GM21381 (cell line): ENCODE results near the gene CCSER2.
"Not testable (repeated sequence)": the region's sequence is repeated elsewhere in the genome, so short reads cannot be mapped to it uniquely, and the experiment has no call there.

Experiments
- ATAC-seq: cut with Tn5 transposase; IDR thresholded peaks from one replicate; pipeline ENCODE4 v1.9.1; 2021; ENCODE audit warnings: mild to moderate bottlenecking, moderate library complexity; ENCODE audit not compliant: unreplicated experiment

CCSER2 gene

DNA sequence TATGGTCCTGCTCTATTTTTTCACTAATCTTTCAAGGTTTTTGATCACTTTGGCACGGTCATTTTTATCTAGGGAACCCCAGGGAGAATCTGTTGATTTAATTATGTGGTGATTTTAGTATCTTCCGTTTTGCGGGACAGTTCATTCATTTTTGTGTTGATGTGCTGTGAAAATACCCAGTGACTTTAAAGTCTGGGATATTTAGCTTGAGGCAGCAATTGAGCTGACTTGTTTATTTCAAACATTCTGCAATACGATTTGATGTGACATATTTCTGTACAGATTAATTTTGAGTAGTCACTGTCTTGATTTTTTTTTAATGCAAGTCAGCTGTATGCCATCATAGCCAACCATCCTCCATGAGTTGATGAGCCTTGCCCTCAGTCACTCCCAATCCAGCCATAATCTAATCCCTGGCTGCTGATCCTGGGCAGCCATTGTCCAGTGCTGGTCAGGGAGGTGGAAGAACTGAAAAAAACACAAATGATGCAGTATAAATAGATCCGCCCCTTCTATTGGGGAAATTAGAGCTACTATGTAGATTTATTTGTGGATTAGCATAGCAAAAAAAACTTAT lies 183.4 kb downstream of the CCSER2 start:
- no peak for ATAC-seq

DNA sequence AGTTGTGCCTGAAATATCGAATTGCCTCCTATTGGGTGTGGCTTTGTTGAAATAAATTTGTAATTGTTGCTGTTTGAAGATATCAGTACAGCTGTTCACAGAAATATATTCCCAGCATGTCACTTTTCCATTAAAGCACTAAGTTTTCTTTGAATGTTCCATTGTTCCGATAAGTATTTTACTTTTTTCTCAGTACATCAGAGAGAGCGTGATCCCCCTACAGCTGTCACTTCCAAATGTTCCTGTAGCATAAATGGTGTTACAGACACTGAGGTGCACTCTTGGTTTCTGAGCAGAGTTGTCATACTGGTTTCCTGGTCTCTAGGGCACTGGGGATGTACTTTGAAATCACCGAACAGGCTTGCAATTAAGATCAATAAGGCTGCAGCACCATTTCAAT lies 189.2 kb downstream of the CCSER2 start:
- no peak for ATAC-seq

DNA sequence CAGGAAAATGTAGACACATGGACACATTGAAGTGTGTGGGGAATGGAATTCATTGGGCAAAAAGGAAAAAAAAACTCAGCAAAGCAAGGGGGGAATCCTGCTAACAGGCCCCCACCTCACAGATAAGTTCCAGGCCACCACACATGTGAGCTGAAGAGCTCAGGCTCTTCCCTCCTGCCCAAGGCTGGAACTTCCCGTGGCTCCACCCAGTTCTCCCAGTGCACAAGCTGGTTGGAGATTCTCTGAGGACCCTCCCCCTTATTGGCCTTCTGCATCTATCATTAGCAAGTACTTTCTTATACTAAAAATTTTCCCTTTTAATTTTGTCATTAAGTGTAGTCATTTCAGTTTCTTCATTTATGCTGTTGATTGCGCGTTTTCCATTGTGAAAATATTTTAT lies 190.8 kb downstream of the CCSER2 start:
- ATAC-seq, result no peak

DNA sequence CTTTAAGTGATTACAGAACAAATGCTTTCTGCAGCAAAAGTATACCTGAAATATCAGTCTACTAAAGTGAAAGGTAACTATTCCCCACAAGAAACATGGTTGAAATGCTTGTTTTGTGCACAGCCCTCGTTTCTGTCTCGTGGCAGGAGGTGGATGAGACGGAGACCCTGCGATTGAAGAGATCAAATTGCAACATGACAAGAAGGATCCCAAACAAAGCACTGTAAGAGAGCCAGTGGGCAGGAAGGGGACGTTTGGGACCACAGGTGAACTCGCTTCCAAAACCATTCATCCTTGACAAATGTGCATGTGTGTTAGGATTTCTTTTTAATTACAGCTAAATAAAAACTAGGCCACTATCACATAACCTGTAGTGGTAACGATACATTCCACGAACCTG lies 192.6 kb downstream of the CCSER2 start:
- ATAC-seq, result no peak

DNA sequence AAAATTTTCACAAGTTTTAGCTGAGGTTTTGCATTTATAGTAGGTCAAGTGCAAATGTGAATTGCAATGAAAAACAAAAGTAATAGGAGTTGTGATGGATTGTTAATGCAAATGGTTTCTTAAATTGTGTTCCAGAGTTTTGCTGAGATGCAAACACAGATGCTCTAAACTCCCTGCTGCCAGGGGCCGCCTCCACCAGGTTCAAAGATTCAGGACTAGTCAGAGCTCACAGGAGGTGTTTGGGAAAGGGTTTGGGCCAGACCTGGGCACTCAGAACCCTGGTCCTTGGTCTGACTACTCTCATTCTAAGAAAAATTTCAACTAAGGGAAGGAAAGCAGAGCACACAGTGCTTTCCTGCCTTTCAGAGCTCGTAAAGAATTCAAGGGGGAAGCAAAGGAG lies 193.1 kb downstream of the CCSER2 start:
- no peak for ATAC-seq

DNA sequence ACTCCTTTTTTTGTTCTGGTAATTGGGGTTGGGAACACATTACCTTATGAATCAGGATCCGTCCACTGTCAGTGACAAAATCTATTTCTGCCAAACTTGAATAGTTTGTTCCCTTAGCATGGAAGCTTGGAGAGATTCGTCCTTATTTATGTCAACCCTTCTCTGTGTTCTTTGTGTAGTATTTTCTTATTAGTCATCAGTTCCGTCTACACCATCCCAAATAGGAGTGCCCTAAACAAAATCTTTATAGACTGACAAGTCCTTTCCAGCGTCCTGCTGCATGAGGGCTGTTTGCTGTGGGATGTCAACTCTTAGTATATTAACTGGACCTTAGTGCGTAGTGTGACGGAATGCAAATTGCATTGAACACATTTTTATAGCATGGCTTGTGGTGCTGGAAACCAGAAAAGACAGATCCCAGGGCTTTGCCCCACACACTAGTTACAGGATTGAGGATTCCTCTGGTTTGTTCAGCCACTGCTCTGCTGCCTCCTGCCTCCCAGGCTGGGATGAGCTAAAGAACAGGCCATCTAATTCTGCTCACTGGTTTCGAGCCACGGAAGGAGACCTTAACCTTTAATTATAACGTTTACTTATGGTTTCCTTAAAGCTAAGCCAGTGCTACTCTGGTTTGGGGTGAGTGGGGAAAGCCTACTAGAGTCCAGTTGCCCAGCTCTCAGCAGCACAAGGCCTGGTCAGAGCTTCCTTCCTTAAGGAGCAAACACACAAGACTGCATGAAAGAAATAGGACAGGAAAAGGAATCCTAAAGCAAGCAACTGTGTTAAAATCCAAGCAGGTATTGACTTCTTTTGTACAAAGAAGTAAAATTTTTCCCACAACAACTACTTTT lies 194.4 kb downstream of the CCSER2 start:
- no peak for ATAC-seq

DNA sequence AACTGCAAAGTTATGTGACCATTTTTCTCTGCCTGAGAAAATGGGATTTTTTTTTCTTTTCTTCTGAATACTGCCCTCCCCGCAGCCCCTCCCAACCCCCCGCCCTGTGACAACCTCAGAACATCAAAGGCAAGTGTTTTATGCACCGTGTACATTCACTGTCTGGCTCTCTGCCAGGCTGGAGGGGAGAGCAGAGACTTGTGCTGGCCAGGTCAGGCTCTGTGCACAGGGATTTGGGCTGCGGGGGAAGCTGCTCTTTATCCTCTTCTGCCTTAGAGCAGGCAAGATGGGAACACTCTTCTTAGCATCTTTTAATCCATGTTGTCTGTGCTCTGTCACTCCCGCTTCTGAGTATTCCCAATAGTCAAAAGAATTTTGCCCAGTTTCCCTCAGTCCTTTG lies 195.1 kb downstream of the CCSER2 start:
- no peak for ATAC-seq

DNA sequence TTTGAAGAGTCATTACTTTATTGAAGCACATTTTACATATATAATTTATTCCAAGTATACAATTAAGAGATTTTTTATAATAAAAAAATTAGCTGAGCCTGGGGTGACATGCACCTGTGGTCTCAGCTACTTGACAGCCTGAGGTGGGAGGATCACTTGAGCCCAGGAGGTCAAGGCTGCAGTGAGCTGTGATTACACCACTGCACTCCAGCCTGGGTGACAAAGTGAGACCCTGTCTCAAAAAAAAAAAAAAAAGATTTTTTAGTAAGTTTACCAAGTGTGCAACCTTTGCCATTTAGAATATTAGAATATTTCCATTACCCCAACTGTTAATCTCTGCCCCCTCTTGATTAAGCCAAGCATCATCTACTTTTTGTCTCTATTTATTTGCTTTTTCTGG lies 196.0 kb downstream of the CCSER2 start:
- ATAC-seq, result no peak

DNA sequence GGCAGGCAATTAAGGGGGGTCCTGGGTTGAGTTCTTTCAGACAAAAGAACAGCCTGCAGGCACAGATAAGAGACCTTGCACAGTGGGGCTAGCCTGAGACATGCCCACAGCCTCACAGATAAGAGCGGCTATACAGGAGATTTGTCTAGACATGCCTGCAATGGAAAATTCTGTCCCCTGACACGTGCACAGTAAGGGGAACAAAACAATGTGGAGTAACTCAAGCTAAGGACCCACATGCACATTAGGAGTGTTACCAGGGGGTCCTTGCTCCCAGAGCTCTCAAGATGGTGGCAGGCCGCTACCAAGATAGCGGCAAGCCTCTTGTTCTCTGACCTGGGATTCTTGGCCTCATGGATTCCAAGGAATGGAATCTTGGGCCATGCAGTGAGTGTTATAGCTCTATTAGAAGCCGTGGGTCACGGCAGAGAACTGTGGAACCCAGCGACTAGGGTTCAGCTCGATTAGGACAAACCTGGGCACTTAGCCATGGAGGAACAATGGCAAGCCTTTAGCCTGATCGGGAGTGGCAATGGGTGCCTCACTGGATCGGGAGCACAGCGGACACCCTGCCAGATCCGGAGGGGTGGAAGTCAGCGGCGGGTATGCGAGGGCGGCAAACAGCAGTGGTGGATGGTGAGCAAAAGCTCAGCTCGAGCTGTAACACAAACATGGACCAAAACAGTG lies 196.9 kb downstream of the CCSER2 start:
- no peak for ATAC-seq

DNA sequence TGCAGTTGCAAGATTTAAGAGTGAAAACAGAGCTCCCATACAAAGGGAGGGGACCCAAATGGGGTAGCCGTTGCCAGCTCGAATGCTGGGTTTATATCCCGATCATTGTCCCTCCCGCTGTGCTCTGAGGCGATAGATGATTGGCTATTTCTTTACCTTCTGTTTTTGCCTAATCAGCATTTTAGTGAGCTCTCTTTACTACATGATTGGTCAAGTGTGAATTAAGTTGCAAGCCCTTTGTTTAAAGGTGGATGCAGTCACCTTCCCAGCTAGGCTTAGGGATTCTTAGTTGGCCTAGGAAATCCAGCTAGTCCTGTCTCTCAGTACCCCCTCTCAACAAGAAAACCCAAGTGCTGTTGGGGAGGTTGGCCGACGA lies 197.4 kb downstream of the CCSER2 start:
- ATAC-seq, result not testable (repeated sequence)

DNA sequence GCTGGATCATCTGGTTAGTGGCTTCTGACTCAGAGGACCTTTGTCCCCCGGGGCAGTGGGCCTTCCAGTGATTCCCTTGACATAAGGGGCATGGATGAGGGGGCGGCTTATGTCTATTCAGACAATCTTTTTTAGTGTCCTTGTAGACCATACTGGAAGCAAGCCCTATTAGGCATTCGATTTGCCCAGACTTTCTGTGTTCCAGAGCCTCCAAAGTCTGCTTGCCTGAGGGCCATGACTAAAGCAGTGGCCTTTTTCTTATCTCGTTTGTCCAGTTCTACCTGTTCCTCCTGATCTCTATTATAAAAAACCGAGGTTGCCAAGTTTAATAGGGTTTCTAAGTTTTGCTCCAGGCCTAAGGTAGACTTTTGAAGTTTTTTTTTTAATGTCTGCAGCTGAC lies 199.0 kb downstream of the CCSER2 start:
- ATAC-seq, result not testable (repeated sequence)

DNA sequence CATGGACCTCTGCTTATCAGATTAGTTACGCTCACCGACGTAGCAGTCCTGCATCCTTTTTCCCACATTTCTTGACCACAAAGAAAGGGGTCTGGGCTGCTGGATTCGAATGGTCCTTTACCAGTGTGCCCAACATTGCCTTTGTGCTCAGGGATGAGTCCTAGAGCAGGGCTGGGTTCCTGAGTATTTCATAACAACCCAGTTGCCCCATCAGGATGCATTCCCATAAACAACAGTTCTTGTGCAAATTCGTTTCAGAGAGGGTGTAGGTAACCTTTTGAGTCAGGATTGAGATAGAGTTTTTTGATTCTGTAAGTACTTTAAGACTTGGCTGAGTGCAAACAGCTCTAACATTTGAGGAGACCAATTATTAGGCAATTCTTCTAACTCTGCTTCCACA lies 200.1 kb downstream of the CCSER2 start:
- ATAC-seq, result not testable (repeated sequence)

DNA sequence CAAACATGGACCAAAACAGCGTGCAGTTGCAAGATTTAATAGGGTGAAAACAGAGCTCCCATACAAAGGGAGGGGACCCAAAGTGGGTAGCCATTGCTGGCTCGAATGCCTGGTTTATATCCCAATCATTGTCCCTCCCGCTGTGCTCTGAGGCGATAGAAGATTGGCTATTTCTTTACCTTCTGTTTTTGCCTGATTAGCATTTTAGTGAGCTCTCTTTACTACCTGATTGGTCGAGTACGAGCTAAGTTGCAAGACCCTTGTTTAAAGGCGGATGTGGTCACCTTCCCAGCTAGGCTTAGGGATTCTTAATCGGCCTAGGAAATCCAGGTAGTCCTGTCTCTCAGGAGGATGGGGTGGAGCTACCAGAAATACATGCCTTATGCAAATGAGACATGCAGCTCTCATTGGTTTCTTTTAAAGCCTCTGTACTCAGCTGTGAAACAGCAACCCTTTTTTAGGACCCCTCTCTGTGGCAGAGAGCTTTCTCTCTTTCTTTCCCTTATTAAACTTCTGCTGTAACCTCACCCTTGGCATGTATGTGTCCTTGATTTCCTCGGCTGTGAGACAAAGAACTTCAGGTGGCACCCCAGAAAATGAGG lies 202.4 kb downstream of the CCSER2 start:
- ATAC-seq, result no peak

DNA sequence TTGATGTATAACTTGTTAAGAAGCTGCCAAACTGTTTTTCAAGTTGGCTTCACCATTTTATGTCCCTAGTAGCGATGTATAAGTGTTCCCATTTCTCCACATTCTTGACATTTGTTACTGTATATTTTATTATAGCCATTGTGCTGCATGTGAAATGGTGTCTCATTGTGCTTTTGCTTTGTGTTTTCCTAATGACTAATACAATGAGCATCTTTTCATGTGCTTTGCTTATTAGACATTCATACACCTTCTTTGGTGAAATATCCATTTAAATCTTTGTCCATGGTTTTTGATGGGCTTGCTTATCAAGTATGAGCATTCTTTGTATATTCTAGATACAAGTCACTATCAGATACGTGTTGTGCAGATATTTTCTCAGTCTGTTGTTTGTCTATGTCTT lies 203.0 kb downstream of the CCSER2 start:
- ATAC-seq, result no peak

DNA sequence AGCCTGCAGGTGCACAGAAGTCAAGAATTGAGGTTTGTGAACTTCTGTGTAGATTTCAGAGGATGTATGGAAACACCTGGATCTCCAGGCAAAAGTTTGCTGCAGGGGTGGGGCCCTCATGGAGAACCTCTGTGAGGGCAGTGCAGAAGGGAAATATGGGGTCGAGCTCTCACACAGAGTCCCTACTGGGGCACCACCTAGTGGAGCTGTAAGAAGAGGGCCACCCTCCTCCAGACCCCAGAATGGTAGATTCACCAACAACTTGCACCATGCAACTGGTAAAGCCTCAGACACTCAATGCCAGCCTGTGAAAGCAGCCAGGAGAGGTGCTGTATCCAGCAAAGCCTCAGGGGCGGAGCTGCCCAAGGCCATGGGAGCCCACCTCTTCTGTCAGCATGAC lies 205.8 kb downstream of the CCSER2 start:
- no peak for ATAC-seq

DNA sequence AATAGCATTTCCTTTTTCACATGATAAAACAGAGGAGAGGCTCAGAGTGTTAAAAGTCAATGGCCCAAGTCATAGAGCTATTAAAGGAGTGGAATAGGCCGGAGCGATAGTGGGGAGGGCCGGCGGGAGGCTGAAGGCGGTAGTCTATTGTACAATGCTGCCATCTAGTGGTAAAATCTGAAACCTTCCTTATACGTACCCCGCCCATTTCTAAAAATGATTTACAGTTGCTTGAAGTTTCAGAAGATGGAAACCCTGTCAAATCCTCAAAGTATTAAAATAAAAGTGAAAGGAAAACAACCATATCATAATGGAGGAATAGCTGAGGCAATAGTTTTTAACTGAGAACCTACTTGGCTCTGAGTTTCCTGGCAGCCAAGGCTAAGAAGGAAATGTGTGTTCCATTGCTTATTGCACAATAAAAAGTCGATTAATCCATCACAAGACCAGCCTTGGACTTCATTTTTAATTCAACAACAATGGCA lies 209.1 kb downstream of the CCSER2 start:
- ATAC-seq, result peak; percentile 69

DNA sequence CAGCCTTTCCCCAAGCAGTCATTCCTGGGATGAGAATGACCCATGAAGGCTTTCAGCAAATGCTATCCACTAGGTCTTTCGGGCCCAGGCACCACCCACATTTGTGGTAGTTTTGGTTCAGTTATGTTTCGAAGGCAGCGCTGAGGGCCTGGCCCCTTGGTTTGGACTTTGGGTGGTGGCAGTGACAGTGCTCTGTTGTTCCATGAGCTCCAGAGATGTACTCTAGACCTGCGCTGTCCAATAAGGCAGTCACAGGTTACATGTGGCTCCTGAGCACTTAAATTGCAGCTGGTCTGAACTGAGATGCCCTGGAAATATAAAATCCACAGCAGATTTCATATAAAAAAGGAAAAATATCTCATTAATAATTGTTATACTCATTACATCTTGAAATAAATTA lies 209.6 kb downstream of the CCSER2 start:
- ATAC-seq, result no peak

DNA sequence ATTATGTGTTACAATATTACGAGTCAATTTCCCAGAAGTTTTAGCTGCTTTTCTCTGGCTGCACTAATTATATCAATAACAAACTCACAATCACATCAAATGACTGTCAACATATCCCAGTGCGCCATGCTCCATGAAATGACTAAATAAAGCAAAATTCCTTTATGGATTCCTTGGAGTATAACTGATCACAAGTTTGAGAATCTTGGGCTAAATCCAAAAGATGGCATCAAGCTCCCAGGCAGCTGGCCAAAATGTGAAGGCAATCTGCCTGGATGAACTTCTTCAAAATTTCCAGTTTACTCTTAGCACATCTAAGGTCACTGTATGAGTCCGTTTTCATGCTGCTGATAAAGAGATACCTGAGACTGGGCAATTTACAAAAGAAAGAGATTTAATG lies 210.8 kb downstream of the CCSER2 start:
- no peak for ATAC-seq

DNA sequence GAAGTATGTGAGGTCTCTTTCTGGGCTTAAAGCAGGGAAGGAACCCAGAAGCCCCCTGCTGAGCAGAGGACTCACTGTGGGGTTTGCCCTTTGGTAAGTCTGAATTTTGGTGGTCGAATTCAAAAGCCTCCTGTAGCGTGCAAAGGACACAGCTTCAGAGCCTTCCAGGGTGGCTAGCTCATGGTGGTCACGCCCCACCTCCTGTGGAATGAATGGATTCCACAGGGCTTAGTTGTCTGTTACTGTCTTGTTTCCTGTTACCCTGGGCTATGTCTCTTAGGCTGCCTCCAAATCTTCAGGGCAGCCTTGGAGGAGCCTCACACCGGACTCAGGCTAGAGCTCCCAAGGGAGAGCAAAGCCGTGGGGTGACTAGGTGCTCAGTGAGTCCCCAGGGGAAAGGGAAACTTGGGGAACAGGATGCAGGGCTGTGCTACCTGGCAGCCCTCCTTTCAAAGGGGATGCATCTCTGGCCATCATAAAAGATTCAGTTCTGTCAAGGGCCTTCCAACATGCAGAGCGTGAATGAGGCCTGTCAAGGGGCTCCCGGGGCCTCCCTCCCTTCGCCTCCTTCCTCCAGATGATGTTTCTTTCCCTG lies 211.7 kb downstream of the CCSER2 start:
- peak; percentile 17 for ATAC-seq

DNA sequence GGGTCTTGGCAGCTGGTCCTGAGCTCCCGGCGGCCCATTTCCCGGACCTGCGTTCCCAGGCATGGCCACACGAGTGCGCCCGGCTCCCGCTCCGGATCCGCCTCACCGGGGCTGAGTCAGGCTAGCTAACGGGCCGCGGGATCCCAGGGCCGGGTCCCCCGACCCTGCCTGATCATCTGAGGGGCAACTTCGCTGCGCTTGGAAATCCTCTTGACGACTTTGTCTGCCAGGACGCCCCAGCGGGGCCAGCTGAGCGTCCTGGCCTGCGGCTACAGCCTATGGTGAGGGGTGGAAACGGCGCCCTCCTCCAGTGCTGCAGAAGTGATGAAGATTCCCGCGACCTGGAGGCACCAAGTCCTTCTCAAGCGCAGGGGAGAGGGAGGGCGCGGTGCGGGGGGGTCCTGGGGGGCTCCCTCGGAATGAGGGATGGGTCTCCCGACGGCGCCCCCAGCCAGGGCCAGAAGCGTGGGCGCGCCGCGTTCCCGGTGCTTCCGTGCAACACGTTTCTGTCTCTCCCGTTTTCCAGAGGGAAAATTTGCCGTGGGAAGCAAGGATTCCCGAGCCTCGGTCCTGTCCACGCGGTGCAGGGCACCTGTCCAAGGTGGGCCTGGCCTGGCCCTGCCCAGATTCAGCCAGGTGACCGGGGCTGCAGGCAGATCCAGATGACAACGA lies 212.4 kb downstream of the CCSER2 start:
- peak; percentile 83 for ATAC-seq

DNA sequence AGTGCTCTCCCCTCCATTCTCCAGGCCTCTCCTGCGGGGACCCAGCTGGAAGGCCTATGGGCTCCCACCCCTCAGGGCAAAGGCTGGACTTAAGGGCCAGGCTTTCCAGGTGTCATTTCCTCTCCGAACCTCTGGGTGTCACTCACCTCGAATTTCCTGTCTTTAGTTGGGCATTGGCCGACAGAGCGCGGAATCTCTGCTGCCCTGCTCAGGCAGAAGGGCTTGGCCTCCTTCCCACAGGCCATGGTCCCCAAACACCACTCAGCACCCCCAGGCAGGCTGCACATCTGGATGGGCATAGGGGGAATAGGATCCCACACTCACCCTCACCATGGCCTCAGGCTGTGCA lies 212.9 kb downstream of the CCSER2 start:
- ATAC-seq, result no peak
